OCI-LY1 (cell line): ENCODE measurements around the gene SPRED3.

Experiments used
- CTCF ChIP-seq: fragments of 200-600 bp; sonication (generic), shearing (Covaris generic); IDR thresholded peaks from 2 replicates; pipeline ENCODE4 v1.5.1; 2017; ENCODE audit warnings: mild to moderate bottlenecking, antibody characterized with exemption, low read length, moderate library complexity, mixed read lengths
- EZH2 ChIP-seq: fragments of 200-600 bp; sonication (generic), shearing (Covaris generic); IDR thresholded peaks from 2 replicates; pipeline ENCODE4 v1.8.0; 2017; ENCODE audit warnings: borderline replicate concordance, mixed run types, mild to moderate bottlenecking, antibody characterized with exemption, low read length, moderate library complexity, mixed read lengths

DNA sequence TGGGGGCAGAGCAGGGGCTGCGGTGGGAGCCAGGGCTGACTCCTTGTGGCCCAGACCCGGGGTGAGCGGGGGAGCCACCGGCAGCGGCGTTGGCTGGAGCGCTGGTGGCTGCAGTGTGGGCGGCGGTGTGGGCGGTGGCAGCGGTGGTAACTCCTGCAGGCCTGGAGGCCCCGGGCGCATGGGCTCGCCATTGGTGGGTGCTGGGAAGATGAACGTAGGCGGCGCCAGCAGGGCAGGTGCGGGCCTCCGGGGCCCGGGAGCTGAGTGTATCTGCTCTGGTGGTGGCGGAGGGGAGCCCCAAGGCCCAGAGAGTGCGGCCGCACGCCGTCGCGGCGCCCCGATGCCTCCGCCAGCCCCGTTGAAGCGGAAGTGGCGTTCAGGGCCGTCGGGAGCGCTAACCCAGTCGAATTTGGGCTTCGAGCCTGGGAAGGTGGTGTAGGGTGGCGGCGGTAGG is 2.7 kb upstream of the SPRED3 start:
- TF ChIP-seq EZH2 (no peak), CTCF (no peak)
